CD14-positive monocyte (primary cell): ENCODE results near the gene STRBP. TPM values are rescaled to one million over a fixed set of nuclear protein-coding genes. Genes with fewer than 3 reads are reported as not detected.

ENCODE experiments used
- DNase-seq, 3 donors: peaks; one replicate each; pipeline ENCODE4 v3.0.0-alpha.2; 2011 to 2022
- H2AFZ ChIP-seq: 2 replicates; pipeline ENCODE4 v1.6.0; 2012; ENCODE audit warnings: mild to moderate bottlenecking, low read depth, low read length, inconsistent platforms; ENCODE audit not compliant: insufficient read depth, poor library complexity, severe bottlenecking
- H3K27ac ChIP-seq, 2 donors: 1 replicate in 1 of 2; 2 replicates in 1 of 2; pipeline ENCODE4 v1.5.1; 2012 to 2013; ENCODE audit warnings: low read length in 2 of 2, control low read depth in 1 of 2, inconsistent platforms in 1 of 2, low read depth in 1 of 2, mild to moderate bottlenecking in 1 of 2
- H3K27me3 ChIP-seq, 2 donors: one replicate each; pipeline versions ENCODE4 v1.6.0 to v1.6.1; 2011 to 2013; ENCODE audit warnings: low read length in 2 of 2; ENCODE audit not compliant: control insufficient read depth in 2 of 2, insufficient read depth in 2 of 2
- H3K36me3 ChIP-seq, 2 donors: replicated peaks in 1 of 2; 1 replicate in 1 of 2; 2 replicates in 1 of 2; pipeline versions ENCODE4 v1.5.1 to v1.6.1; 2012 to 2013; ENCODE audit warnings: low read length in 2 of 2, control low read depth in 1 of 2, inconsistent platforms in 1 of 2, mild to moderate bottlenecking in 1 of 2; ENCODE audit not compliant: insufficient read depth in 2 of 2, control insufficient read depth in 1 of 2
- H3K4me1 ChIP-seq, 2 donors: 1 replicate in 1 of 2; 2 replicates in 1 of 2; pipeline versions ENCODE4 v1.5.1 to v1.6.1; 2012 to 2013; ENCODE audit warnings: low read length in 2 of 2, control low read depth in 1 of 2, inconsistent platforms in 1 of 2, mild to moderate bottlenecking in 1 of 2, moderate library complexity in 1 of 2; ENCODE audit not compliant: insufficient read depth in 2 of 2, control insufficient read depth in 1 of 2
- H3K4me2 ChIP-seq: replicated peaks from 2 replicates; pipeline ENCODE3; 2012; ENCODE audit warnings: low read length, moderate library complexity, mild to moderate bottlenecking; ENCODE audit not compliant: poor library complexity, severe bottlenecking; ENCODE audit errors: extremely low read depth
- H3K4me3 ChIP-seq, 3 experiments: fragments of 200-600 bp in 1 of 3; sonication (generic) in 1 of 3; replicated peaks in 1 of 3; 1 replicate in 2 of 3; 2 replicates in 1 of 3; pipeline ENCODE4 v1.5.1; 2011 to 2013; ENCODE audit warnings: low read length in 3 of 3, mild to moderate bottlenecking in 3 of 3, control low read depth in 2 of 3, low read depth in 2 of 3, inconsistent platforms in 1 of 3, moderate library complexity in 1 of 3
- H3K79me2 ChIP-seq: 2 replicates; pipeline ENCODE4 v1.6.0; 2012; ENCODE audit warnings: mild to moderate bottlenecking, control low read depth, inconsistent platforms, low read length, moderate library complexity; ENCODE audit not compliant: insufficient read depth
- H3K9ac ChIP-seq: 2 replicates; pipeline ENCODE4 v1.6.0; 2017; ENCODE audit warnings: low read length, mild to moderate bottlenecking; ENCODE audit not compliant: insufficient read depth, poor library complexity, severe bottlenecking
- H3K9me3 ChIP-seq, 2 donors: replicated peaks in 1 of 2; 1 replicate in 1 of 2; 2 replicates in 1 of 2; pipeline versions ENCODE4 v1.5.1 to v1.6.1; 2012 to 2013; ENCODE audit warnings: low read length in 2 of 2, control low read depth in 1 of 2; ENCODE audit not compliant: control insufficient read depth in 1 of 2, insufficient read depth in 1 of 2
- H4K20me1 ChIP-seq: 2 replicates; pipeline ENCODE4 v1.6.0; 2012; ENCODE audit warnings: mild to moderate bottlenecking, low read length, control low read depth, moderate library complexity; ENCODE audit not compliant: insufficient read depth
- H3K27ac Mint-ChIP-seq, 7 donors: one replicate each; pipeline ENCODE4 v1.8.0; 2020; ENCODE audit warnings: mild to moderate bottlenecking in 7 of 7, mixed read lengths in 7 of 7, moderate library complexity in 6 of 7, inconsistent platforms in 2 of 7
- H3K27me3 Mint-ChIP-seq, 3 donors: one replicate each; pipeline ENCODE4 v1.8.0; 2021 to 2022; ENCODE audit warnings: low read depth in 3 of 3, mild to moderate bottlenecking in 3 of 3, mixed read lengths in 3 of 3, moderate library complexity in 3 of 3, inconsistent platforms in 1 of 3
- H3K36me3 Mint-ChIP-seq, 2 donors: one replicate each; pipeline ENCODE4 v1.8.0; 2020; ENCODE audit warnings: mixed read lengths in 2 of 2, inconsistent platforms in 1 of 2, mild to moderate bottlenecking in 1 of 2
- H3K4me1 Mint-ChIP-seq: one replicate; pipeline ENCODE4 v1.8.0; 2020; ENCODE audit warnings: mild to moderate bottlenecking, mixed read lengths
- H3K4me3 Mint-ChIP-seq, 2 donors: one replicate each; pipeline ENCODE4 v1.8.0; 2020; ENCODE audit warnings: mild to moderate bottlenecking in 2 of 2, mixed read lengths in 2 of 2, moderate library complexity in 1 of 2
- H3K9me3 Mint-ChIP-seq, 7 donors: one replicate each; pipeline ENCODE4 v1.8.0; 2020 to 2022; ENCODE audit warnings: mixed read lengths in 7 of 7, mild to moderate bottlenecking in 6 of 7, moderate library complexity in 6 of 7, inconsistent platforms in 2 of 7
- CTCF ChIP-seq: fragments of 200-600 bp; IDR thresholded peaks from one replicate; pipeline ENCODE4 v1.8.0; 2022; ENCODE audit warnings: antibody characterized with exemption, mild to moderate bottlenecking
- WGBS: methylation state at CpG from one replicate; pipeline ENCODE4 v1.1.5; 2013; ENCODE audit warnings: missing lambda C conversion rate; ENCODE audit not compliant: insufficient coverage; 5-methylcytosine and 5-hydroxymethylcytosine counted together
- intact Hi-C, 2 donors: fragments of 100-400 bp; cut with micrococcal nuclease; formaldehyde crosslinking; loops; one replicate each; pipeline versions ENCODE4 v1.15.0 to v1.15.1; 2023
- polyA plus RNA-seq, 3 donors: library from polyadenylated mRNA; depleted of rRNA in 1 of 3; unstranded in 2 of 3; stranded (reverse) in 1 of 3; fragments of 300-500 nt in 2 of 3; fragments of >200 nt in 1 of 3; fragmentation: Illumina TruSeq in 2 of 3; gene quantifications; 1 replicate in 2 of 3; 2 replicates in 1 of 3; pipeline ENCODE4 v1.2.3, GENCODE V29; 2012 to 2021

Gene STRBP
- polyA plus RNA-seq, 3 donors: 0.97 to 1.9 (median 1.9) TPM

- no peak for DNase-seq
- no peaks in the 10 kb centered on the region for H3K9me3 ChIP-seq
- Mint-ChIP-seq H3K27me3 (peaks cover 6 to 23% (median 18%) of the 10 kb centered on the region in 3 donors), H3K27ac (no peak overlapping the region), H3K4me3 (no peak overlapping the region), H3K36me3 (no peaks in the 10 kb centered on the region), H3K9me3 (peaks cover 0 to 6% (median 0%) of the 10 kb centered on the region in 7 donors), H3K4me1 (peaks cover 15% of the 10 kb centered on the region)
- whole genome bisulfite sequencing: 88% methylated on average over 4 of the region's 4 CpGs
- H3K36me3 ChIP-seq: no peaks in the 10 kb centered on the region
- H4K20me1 ChIP-seq: no peaks in the 10 kb centered on the region
- no peak for TF ChIP-seq CTCF
- H3K27ac ChIP-seq: no peak overlapping the region
- no peak overlapping the region for H2AFZ ChIP-seq
- no peak overlapping the region for H3K9ac ChIP-seq
- intact Hi-C loops: loop anchor here in 1 of 2 donors (5.0 kb wide), 1 partner anchor 76 kb away; no protein-coding TSS in a partner anchor
- no peak overlapping the region for H3K4me3 ChIP-seq
- H3K27me3 ChIP-seq: peaks cover 0 to 18% of the 10 kb centered on the region in 2 donors
- no peak overlapping the region for H3K4me2 ChIP-seq
- H3K4me1 ChIP-seq: peaks cover 14 to 16% of the 10 kb centered on the region in 2 donors
- no peaks in the 10 kb centered on the region for H3K79me2 ChIP-seq
Observed at GRCh38 chr9:123265833-123266232, 2.6 kb downstream of the STRBP start.

- Histone ChIP-seq H3K27me3 (peaks cover 0 to 10% of the 10 kb centered on the region in 2 donors), H2AFZ (no peak overlapping the region), H3K9me3 (no peaks in the 10 kb centered on the region), H4K20me1 (no peaks in the 10 kb centered on the region), H3K4me2 (no peak overlapping the region), H3K4me1 (peaks cover 8 to 9% of the 10 kb centered on the region in 2 donors), H3K79me2 (no peaks in the 10 kb centered on the region), H3K9ac (no peak overlapping the region), H3K4me3 (no peak overlapping the region), H3K27ac (no peak overlapping the region), H3K36me3 (no peaks in the 10 kb centered on the region)
- Mint-ChIP-seq H3K27me3 (peaks cover 3 to 16% (median 13%) of the 10 kb centered on the region in 3 donors), H3K36me3 (no peaks in the 10 kb centered on the region), H3K4me3 (no peak overlapping the region), H3K9me3 (peaks cover 0 to 6% (median 0%) of the 10 kb centered on the region in 7 donors), H3K4me1 (peaks cover 12% of the 10 kb centered on the region), H3K27ac (no peak overlapping the region)
- no peak for DNase-seq
- intact Hi-C loops: no loop called here
- no peak for TF ChIP-seq CTCF
- no CpG with 5 or more reads among the region's 3 CpGs for WGBS
Observed at GRCh38 chr9:123263227-123263626, 5.2 kb downstream of the STRBP start.
